IPS-NIHi7 (cell line): ENCODE measurements around the gene NKD1.
"Not testable (repeated sequence)": the region's sequence is repeated elsewhere in the genome, so short reads cannot be mapped to it uniquely, and the experiment has no call there.

Experiments used
- DNase-seq: peaks from one replicate; pipeline ENCODE4 v3.0.0; 2012; ENCODE audit warnings: mixed read lengths; ENCODE audit errors: extremely low spot score

The NKD1 gene

DNA sequence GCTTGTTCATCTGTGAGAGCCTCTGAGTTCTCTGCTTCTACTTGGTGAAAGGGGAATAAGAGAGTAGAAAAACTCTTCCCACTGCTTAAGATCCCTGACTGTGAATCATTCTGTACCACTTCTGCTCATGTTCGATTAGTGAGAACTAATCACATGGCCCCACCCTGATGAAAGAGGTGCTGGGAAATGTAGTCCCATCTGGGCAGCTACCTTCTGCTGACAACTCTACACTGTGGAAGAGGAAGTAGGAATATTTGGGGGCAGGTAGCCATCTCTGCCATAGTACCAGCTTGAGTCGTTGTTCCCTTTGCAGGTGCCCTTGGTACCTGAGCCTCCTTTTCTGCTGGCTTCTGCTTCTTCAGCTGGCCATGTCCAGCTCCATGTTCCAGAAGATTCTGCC lies 29.9 kb downstream of the NKD1 start:
- no peak for DNase-seq

DNA sequence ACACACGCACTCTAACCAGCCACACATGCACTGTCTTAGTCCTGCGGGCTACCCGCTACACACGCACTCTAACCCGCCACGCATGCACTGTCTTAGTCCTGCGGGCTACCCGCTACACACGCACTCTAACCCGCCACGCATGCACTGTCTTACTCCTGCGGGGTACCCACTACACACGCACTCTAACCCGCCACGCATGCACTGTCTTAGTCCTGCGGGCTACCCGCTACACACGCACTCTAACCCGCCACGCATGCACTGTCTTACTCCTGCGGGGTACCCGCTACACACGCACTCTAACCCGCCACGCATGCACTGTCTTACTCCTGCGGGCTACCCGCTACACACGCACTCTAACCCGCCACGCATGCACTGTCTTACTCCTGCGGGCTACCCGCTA lies 31.2 kb downstream of the NKD1 start:
- not testable (repeated sequence) for DNase-seq

DNA sequence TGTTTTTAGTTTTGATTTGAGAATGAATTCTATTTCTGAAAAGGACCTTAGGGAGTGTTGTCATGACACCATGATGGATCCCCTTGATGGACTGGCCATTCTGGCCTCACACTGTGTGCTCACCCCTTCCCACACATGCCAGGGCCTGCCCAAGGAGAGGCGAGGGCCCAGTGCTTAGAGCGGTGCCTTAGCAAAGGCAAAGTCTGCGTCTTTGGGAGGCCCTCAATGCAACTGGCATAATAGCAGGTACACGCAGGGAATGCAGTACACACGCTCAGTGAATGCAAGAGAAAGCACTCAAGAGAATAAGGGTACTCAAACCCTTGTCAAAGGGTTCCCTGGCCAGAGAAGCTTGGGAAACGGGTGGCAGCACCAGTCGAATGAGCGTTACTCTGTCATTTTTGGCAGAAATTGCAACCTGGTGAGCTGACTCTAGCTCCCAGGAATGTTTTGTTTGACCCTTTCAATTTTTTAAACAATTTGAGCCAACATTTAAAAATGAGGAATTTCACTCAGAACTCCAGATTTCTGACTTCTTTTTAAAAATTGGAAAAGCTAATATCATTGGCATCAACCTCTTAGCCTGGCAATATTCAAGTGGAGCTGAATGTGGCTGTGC lies 32.1 kb downstream of the NKD1 start:
- DNase-seq: no peak

DNA sequence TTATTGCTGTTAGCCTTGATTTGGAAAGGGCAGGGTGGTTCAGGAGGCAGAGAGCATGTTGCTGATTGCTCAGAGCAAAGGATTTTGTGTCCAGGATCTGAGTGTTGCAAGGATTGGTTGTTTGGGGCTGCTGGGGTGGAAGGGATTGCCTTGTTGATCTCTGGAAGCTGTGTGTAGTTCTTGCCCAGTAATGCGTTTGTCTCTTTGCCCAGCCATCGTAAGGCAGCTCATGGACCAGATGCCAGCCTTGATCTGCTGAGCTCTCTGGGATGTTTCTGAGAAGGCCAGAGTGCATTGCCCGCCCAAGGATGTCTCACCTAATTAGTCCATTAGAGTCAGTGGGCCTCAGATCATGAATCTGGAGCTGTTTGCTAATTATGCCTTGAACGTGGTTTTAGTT lies 33.6 kb downstream of the NKD1 start:
- no peak for DNase-seq

DNA sequence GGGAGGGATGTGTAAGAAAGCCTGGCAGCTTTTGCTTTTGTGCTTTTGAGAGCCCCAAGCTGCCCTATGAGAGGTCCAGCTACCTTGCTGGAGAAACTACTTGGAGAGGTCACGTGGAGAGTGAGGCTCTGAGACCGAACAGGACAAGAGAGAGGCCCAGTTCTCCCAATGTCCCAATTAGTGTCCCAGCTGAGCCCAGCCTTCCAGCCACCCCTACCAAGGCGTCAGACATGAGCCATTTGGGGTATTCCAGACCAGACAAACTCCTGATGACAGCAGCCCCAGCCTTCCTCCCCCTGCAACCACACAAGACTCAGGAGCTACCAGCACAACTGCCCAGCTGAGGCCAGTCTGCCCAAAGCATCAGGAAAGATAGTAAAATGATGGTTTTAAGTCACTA lies 35.0 kb downstream of the NKD1 start:
- DNase-seq: no peak

DNA sequence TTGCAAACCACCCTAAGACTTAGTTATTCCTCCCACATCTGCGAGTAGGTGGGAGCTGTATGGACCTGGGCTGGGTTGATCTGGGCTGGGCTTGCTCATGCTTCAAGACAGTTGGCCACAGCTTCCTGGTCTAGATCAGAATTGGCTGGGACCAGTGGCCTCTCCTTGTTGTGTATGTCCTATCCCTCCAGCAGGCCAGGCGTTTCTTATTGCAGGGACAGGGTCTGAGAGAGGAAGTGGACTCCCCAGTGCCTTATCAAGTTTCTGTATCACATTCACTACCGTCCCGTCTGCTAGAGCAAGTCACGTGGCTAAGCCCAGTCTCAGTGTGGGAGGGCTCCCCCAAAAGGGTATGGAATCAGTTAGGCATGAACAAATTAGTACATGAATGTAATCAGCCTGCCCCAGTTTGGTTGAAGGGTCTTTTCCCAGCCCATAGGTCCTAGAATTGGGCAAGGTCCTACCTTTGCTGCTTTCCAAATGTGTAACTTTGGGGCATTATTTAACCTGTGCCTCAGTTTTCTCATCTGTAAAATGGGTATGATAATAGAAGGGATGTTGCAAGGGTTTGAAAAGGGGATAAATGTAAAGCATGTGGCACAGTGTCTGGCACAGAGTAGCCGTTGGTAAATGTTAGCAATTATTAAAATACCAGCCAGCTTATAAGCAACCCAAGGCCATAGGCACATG lies 36.0 kb downstream of the NKD1 start:
- DNase-seq: no peak

DNA sequence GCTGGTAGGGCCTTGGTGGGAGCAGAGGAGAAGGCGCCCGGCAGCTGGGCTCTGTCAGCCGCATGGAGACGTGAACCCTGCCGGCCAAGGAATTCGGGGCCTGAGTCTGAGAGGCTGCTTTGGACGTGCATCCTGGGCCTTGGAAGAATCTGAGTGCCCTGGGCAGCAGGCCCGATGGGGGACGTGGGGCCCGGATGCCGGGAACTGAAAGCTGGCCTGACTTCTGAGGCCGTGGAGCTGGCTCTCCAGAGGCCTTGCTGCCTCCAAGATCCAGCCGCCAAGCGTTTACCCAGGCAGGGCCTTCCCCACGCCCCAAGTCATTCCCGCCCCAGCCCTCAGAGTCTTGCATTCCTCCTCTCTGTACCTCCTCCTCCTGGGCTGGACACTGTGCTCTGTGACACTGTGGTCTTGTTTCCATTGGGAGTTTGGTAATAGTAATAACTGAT lies 37.2 kb downstream of the NKD1 start:
- no peak for DNase-seq

DNA sequence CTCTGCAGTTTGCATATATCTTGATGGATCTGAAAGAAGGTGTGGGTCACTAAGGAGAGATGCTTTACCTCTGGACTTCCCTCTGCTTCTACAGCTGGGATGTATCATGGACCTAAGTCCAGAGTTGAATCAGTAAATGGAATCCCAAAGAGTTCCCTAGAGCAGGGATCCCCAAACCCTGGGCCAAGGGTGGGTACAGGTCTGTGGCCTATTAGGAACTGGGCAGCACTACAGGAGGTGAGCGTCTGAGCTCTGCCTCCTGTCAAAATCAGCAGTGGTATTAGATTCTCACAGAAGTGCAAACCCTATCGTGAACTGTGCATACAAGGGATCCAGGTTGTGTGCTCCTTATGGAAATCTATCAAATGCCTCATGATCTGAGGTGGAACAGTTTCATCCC lies 39.3 kb downstream of the NKD1 start:
- DNase-seq: no peak

DNA sequence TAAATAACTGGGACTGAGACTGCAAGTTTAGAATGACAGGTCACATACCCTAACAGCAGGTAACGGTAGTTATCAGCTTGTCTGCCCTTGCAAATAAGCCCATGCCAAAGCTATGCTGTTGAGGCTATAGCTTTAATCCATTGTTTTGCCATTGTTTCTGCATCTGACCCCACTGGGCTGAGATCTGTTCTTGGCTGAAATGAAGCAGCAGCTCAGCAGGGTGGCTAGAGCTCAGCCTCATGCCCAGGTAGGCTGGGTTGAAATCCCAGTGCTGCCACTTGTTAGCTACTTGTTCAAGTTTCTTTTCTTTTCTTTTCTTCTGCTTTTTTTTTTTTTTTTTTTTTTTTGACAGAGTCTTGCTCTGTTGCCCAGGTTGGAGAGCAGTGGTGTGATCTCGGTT lies 40.1 kb downstream of the NKD1 start:
- no peak for DNase-seq

DNA sequence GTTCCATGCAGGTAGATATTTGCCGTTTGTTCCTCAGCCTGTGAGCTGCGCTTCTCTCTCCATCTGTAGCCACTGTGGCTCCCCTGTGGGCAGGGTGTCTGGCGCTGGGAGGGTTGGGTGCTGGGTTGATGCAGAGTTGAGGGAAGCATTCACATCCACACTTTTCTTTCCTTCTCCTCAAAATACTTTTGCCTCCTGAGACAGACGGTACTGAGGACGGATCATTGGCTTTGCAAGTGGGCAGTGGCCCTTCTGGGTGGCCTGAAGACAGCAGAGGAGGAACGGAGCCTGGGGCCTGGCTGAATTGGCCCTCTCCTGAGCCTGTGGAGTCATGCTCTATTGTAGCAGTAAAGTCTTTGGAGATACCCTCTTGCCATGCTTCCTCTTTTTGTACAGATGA lies 43.0 kb downstream of the NKD1 start:
- DNase-seq: no peak

DNA sequence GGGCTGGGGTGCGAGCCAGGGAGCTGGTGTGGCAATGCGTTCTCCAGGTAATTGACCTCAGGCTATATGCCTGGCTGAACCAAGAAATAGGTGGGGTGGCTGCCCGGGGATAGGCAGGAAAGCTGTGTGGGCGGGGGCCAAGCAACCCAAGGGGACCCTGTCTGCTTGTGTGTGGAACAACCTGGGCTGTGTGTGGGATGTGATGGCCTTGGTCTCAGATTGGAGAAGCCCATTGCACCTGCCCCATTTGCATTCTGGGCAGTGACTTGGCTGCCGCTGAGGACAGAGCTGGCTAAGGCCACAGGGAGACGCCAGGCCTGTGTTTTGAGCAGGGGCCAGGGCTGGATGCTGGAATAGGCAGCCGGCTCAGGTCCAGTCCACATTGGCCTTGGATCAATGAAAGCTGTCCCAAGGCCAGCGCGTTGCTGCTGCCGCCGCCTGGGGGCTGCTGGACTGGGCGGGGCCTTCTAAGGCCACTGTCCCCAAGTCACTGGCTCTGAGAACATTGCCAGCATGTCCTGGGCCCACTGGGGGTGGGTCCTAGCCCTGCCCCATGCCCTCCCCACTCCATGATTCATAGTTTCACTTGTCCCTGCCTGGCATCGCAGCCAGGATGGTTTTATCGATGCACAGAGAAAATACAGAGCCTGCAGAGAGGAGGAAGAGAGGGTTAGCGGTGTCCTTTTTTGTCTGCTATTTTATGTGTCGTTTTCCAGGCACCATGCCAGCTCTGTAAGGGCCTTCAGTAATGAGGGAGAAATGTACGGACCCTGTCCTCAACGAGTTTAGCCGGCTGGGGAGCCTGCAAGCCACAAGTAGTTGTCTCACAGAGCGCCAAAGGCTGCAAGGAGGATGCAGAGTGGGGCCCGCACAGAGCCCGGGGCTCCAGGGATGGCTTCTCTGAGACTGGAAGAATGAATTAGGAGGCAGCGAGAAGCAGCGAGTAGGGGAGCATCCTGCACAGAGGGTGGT lies 43.9 kb downstream of the NKD1 start:
- DNase-seq: no peak

DNA sequence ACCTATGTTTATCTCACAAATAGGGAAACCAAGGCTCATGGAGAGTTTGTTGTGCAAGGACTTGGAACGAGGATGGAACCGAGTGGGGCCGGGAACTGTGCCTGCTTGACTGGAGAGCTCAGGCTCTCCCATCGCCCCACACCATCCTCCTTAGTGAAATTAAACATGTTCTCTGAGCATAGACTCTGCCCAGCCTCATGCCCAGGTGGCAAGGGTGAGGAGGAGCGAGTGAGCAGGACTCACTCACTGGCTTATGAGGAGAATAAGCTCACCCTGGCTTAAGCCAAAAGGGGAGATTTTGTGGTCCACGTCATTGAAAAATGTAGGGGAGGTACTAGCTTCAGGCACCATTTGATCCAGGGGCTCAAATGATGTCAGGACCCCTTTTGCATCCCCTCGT lies 44.8 kb downstream of the NKD1 start:
- no peak for DNase-seq

DNA sequence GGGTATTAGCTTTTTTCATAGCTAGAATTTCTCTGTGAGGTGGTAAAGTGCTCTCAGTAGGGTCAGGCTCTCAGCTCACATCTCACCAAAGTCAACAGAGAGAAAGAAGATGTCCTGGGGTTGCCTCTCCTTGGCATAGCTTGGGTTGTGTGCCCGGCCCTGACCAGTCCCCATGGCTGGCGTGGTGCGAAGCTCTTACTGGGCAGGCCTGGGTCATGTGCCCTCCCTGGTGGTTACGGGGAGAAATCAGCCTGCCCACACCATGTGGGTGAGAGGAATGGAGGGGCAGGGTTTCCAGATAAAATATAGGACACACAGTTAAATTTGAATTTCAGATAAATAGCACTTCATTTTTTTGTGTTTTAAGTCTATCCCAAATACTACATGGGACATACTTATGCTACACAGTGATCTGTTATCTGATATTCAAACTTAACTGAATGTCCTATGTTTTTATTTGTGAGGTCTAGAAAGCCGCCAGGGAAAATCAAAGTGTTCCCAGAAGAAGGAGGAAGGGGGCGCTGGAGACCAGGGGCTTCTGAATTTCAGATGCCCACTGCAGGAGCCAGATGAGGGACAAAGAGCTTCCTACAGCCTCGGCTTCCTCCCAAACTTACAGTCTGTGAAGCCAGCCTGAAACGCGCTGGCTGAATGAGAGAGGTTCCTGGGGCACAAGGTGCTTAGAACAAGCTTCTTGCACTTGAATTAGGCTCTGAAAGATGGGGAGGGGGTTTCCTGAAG lies 45.4 kb downstream of the NKD1 start:
- peak; percentile 84 for DNase-seq

DNA sequence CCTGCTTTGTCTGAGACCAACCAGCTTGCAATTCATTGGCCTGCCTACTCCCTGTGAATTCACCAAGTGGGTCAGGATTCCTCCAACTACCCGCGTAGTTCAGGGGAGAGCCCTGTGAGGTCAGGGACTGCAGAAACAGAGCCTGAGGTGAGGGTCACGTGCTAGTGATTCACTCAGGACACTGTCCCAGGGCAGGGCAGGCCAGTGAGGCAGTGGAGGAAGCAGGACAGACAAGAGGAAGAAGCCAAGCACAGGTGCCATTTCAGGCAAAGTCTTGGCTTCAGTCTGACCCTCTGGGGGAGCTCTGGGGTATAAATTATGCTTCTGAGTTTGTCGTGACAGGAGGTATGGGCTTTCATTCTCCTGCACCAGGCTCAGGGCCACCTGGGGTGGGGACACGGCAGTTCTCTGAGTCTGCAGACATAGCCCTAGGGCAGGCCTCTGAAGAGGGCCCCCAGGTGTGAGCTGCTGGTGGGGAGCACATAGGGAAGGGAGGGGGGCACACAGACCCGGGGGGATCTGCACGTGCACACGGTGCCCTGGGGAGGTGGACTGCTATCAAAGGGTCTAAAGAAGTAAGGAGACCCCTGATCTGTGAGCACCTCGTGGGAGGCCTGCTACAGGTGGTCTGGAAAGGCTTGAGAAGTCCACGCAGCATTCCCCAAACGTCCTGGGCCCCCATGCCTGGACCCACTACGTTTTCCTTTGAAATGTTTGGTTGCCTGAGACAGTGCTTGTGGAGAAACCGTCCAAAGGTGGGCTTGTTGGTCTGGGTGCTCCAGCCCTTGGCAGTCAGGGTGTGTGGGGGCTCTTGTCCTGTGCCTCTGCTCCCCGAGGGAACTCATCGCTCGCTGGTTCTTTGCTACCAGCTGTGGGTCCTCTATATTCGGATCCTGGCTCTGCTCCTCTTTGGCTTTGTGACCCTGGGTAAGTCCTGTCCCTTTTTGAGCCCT lies 46.4 kb downstream of the NKD1 start:
- no peak for DNase-seq

DNA sequence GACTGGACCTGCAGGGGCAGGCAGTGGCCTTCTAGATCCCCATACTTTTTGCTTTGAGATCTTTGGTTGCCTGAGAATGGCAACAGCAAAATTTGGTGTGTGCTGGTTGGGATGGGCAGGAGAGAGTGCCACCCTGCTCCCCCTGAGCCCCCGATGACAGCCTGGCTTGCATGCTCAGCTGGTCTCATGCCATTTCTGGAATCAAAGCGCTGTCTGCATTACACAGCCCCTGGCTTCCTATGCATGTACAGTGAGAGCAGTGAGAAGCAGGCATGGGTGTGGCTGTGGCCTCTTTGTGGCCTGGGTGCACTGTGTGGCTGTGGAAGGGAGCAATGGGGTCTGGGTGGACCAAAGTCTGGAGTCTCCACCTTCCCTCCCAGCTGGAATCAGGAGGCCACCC lies 47.7 kb downstream of the NKD1 start:
- DNase-seq: no peak

DNA sequence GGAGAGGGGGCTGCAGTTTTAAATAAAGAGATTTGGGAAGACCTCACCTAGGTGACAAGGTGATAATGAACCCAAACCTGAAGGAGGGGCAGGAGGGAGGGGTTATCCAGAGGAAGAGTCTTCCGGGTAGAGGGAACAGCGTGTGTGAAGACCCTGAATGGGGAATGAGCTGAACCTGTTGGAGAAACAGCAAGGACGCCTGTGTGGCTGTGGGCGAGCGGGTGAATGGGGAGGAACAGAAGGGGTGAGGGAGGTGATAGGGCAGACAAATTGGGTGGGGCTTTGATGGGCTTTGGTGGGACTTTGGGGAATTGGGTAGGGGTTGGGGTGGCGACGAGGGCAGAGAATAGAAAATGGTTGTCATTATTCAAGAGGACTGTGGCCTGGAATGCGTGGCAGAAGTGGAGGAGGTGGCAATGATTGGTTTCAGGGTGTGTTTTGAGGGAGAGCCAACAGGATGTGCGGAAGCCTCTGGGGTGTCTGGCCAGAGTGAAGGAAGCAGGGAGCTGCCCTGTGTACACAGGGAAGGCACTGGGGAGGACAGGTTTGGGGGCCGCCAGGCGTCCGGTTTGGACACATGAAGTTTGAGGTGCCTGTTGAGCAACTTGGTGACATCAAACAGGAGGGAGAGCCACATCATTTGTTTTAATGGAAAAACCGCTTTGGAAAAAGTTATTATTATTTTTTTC lies 48.7 kb downstream of the NKD1 start:
- DNase-seq: no peak

DNA sequence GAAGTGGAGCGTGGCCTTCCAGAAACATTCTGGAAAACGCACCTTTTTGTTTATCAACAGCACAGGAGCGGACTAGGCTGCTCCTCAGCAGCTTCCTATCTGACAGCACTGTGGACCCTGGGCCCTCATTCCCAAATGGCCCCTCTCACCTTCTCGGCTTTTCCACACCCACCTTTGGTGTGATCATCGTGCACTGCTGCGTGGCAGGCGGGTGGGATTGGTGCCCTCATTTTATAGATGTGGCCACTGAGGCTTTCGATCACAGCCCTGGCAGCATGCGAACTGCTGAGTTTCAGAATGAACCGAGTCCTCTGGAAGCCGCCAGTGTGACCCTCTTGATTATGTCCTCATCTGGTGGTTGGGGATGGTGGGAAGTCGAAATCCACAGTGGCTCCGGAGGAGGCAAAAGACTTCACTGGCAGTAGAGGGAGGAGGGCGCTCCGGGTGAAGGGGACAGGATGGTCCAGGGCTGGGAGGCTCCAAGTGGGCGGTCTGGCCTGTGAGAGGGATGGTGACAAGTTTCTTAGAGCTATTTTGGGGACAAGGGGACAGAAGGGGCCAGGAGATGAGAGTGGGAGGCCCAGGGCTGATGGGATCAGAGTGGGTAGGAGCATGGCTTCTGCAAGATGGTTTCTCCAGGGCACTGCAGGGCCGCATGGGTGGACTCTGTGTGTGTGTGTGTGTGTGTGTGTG lies 49.5 kb downstream of the NKD1 start:
- no peak for DNase-seq

DNA sequence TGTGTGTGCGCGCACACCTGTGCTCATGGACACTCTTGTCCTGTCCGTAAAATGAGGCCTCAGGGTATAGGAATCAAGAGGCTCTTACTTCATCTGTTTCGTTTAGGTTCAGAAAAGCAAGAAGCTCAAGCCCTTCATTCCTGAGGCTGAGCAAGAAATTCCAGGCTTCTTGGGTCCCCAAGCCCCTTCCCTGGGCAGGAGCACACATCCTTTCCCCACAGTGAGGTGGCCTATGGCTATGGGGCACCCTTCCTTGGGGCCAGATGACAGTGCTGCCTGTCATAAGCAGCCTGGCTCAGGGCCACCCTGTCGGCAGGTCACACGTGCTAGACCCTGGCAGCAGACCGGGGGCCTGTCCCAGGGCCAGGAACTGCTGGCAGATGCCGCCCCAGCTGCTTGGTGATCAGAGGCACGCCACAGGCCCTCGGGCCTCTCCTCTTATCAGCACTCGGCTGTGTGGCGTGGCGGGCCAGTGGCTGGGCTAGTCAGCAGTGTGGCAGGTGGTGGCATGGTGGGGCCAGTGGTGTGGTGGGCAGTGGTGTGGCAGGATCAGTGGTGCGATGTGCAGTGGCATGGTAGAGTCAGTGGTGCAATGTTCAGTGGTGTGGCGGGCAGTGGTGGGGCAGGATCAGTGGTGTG lies 50.2 kb downstream of the NKD1 start:
- no peak for DNase-seq

DNA sequence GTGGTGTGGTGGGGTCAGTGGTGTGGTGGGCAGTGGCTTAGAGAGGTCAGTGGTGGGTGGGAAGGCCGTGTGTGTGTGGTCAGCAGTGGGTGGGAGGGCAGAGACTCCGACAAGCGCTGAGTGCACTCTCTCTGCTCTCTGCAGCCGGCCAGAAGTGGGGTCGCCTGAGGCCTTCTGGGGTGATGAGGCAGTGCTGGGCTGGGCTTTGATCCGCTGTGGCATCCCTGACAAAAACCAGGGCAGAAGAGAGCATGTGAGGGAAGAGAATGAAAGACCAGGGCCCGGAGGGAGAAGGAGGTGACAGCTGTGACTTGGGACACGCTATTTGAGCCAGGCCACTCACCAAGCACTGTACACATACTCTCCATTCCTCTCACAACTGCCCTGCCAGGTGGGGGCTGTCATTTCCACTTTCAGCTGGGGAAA lies 50.8 kb downstream of the NKD1 start:
- DNase-seq: no peak
